Ishikawa (cell line): ENCODE data around the gene CEP43.

Experiments
- YY1 ChIP-seq: IDR thresholded peaks from 2 replicates; pipeline ENCODE4 v1.6.1; 2012; ENCODE audit warnings: low read depth
- TF ChIP-seq, protein P1 (sequence below): IDR thresholded peaks from 2 replicates; pipeline ENCODE4 v1.6.1; 2012

DNA sequence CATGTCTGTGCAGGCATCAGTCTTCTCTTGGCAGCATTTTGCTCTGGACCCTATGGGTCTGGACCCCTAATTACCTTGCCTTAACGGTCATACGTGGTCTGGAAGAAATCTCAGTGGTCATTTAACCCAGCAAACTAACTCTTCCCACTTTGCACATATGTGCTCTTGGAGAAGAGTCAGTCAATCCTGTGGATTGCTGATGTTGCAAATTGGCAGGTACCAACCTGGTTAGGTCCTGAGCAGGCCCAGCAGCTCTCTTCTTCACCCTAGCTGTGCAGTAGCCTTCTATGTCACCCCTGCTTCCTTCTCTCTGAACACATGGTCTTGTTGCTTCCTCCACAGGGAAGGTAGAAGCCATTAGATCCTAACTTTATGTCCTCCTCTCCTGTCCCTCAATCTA lies 1.6 kb downstream of the CEP43 start:
- no peak for TF ChIP-seq YY1
- TF ChIP-seq, protein P1, sequence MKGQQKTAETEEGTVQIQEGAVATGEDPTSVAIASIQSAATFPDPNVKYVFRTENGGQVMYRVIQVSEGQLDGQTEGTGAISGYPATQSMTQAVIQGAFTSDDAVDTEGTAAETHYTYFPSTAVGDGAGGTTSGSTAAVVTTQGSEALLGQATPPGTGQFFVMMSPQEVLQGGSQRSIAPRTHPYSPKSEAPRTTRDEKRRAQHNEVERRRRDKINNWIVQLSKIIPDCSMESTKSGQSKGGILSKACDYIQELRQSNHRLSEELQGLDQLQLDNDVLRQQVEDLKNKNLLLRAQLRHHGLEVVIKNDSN: no peak
